Nephron (organoid): ENCODE measurements around the gene GPHA2.

Source experiments
- H3K27ac Mint-ChIP-seq, 3 experiments: 2 replicates each; pipeline ENCODE4 v1.8.0; 2020; ENCODE audit warnings: mixed read lengths in 3 of 3, mild to moderate bottlenecking in 2 of 3, moderate library complexity in 1 of 3
- H3K27me3 Mint-ChIP-seq: 2 replicates; pipeline ENCODE4 v1.8.0; 2021; ENCODE audit warnings: low read depth, mild to moderate bottlenecking, moderate library complexity, mixed read lengths
- H3K36me3 Mint-ChIP-seq: 2 replicates; pipeline ENCODE4 v1.8.0; 2020; ENCODE audit warnings: low read depth, mixed read lengths
- H3K4me1 Mint-ChIP-seq: 2 replicates; pipeline ENCODE4 v1.8.0; 2020; ENCODE audit warnings: mixed read lengths
- H3K4me3 Mint-ChIP-seq, 3 experiments: 2 replicates each; pipeline ENCODE4 v1.8.0; 2020; ENCODE audit warnings: mild to moderate bottlenecking in 3 of 3, mixed read lengths in 3 of 3, moderate library complexity in 2 of 3
- H3K9me3 Mint-ChIP-seq: 2 replicates; pipeline ENCODE4 v1.8.0; 2020; ENCODE audit warnings: mixed read lengths
- CTCF ChIP-seq, 3 experiments: fragments of 200-600 bp; sonication (generic); IDR thresholded peaks; one replicate each; pipeline ENCODE4 v1.5.0; 2021; ENCODE audit warnings: antibody characterized with exemption in 3 of 3; ENCODE audit not compliant: unreplicated experiment in 3 of 3

Gene GPHA2

GRCh38 chr11:64911689-64912088 is 24.0 kb downstream of the GPHA2 start:
- Mint-ChIP-seq H3K36me3 (peaks cover 26% of the 10 kb centered on the region), H3K4me3 (no peak overlapping the region), H3K27me3 (no peaks in the 10 kb centered on the region), H3K27ac (no peak overlapping the region), H3K4me1 (no peaks in the 10 kb centered on the region), H3K9me3 (no peaks in the 10 kb centered on the region)
- TF ChIP-seq CTCF (IDR thresholded peaks at IDR 0.05; ENCODE audit: unreplicated experiment in 3 of 3): no peak

GRCh38 chr11:64911142-64911541 is 24.6 kb downstream of the GPHA2 start:
- Mint-ChIP-seq H3K9me3 (no peaks in the 10 kb centered on the region), H3K4me3 (no peak overlapping the region), H3K27me3 (no peaks in the 10 kb centered on the region), H3K36me3 (peaks cover 26% of the 10 kb centered on the region), H3K4me1 (no peaks in the 10 kb centered on the region), H3K27ac (no peak overlapping the region)
- TF ChIP-seq CTCF (IDR thresholded peaks at IDR 0.05; ENCODE audit: unreplicated experiment in 3 of 3): no peak

GRCh38 chr11:64910451-64911093 is 25.1 kb downstream of the GPHA2 start:
- Mint-ChIP-seq H3K36me3 (peaks cover 26% of the 10 kb centered on the region), H3K9me3 (no peaks in the 10 kb centered on the region), H3K27ac (no peak overlapping the region), H3K27me3 (no peaks in the 10 kb centered on the region), H3K4me3 (no peak overlapping the region), H3K4me1 (no peaks in the 10 kb centered on the region)
- TF ChIP-seq CTCF (IDR thresholded peaks at IDR 0.05; ENCODE audit: unreplicated experiment in 3 of 3): no peak

GRCh38 chr11:64909653-64910343 is 25.9 kb downstream of the GPHA2 start:
- Mint-ChIP-seq H3K9me3 (no peaks in the 10 kb centered on the region), H3K36me3 (peaks cover 31% of the 10 kb centered on the region), H3K27me3 (no peaks in the 10 kb centered on the region), H3K4me1 (no peaks in the 10 kb centered on the region), H3K27ac (no peak overlapping the region), H3K4me3 (no peak overlapping the region)
- no peak for TF ChIP-seq CTCF (IDR thresholded peaks at IDR 0.05; ENCODE audit: unreplicated experiment in 3 of 3)

- H3K27me3 Mint-ChIP-seq: no peaks in the 10 kb centered on the region
- peaks cover 27% of the 10 kb centered on the region for H3K36me3 Mint-ChIP-seq
- no peaks in the 10 kb centered on the region for H3K9me3 Mint-ChIP-seq
- H3K4me1 Mint-ChIP-seq: no peaks in the 10 kb centered on the region
- TF ChIP-seq CTCF (IDR thresholded peaks at IDR 0.05; ENCODE audit: unreplicated experiment in 3 of 3): no peak
- H3K4me3 Mint-ChIP-seq: no peak overlapping the region
- H3K27ac Mint-ChIP-seq: no peak overlapping the region
Observed at GRCh38 chr11:64908766-64909165, 26.9 kb downstream of the GPHA2 start.

- Mint-ChIP-seq H3K27ac (no peak overlapping the region), H3K9me3 (no peaks in the 10 kb centered on the region), H3K4me1 (no peaks in the 10 kb centered on the region), H3K36me3 (peaks cover 25% of the 10 kb centered on the region), H3K4me3 (no peak overlapping the region), H3K27me3 (no peaks in the 10 kb centered on the region)
- no peak for TF ChIP-seq CTCF (IDR thresholded peaks at IDR 0.05; ENCODE audit: unreplicated experiment in 3 of 3)
Observed at GRCh38 chr11:64906314-64906635, 29.4 kb downstream of the GPHA2 start.
